KOPT-K1 (cell line): ENCODE measurements around the gene LGMN.
"Not testable (repeated sequence)": the region's sequence is repeated elsewhere in the genome, so short reads cannot be mapped to it uniquely, and the experiment has no call there.

ENCODE experiments used
- H3K27ac ChIP-seq: fragments of 200-600 bp; sonication (generic); 2 replicates; pipeline ENCODE4 v1.5.1; 2016; ENCODE audit warnings: antibody characterized with exemption, mild to moderate bottlenecking, low read depth, low read length; ENCODE audit not compliant: poor library complexity, severe bottlenecking
- H3K36me3 ChIP-seq: fragments of 200-600 bp; sonication (generic); 2 replicates; pipeline ENCODE4 v1.5.1; 2017; ENCODE audit warnings: antibody characterized with exemption, mild to moderate bottlenecking, low read length, moderate library complexity; ENCODE audit not compliant: insufficient read depth
- H3K9me3 ChIP-seq: fragments of 200-600 bp; sonication (generic); 2 replicates; pipeline ENCODE4 v1.5.1; 2017; ENCODE audit warnings: antibody characterized with exemption, low read length, mild to moderate bottlenecking; ENCODE audit not compliant: insufficient read depth, poor library complexity, severe bottlenecking

Gene LGMN

GRCh38 chr14:92724516-92725340, 23.7 kb downstream of the LGMN start:
- Histone ChIP-seq H3K27ac (no peak overlapping the region), H3K9me3 (no peaks in the 10 kb centered on the region), H3K36me3 (no peaks in the 10 kb centered on the region)

DNA sequence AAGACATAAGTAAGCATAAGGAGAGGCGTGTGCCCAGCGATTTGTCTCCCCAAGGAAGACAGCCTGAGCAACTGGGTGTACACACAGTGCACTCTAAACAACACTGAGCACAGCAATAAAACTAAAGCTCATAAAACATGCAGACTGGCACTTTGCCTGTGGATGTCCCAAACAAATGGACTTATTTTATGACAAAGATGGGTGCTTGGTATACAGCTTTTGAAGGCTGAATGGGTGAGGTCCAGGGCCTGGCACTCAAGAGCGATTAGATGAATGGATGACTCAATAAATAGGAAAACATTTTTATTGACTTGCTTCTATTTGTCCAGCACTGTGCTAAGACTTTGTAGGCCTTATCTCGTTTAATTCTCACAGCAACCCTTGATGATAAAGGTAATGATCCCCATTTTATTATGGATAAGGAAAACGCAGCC, 28.5 kb downstream of the LGMN start:
- no peak overlapping the region for H3K27ac ChIP-seq
- no peaks in the 10 kb centered on the region for H3K36me3 ChIP-seq
- no peaks in the 10 kb centered on the region for H3K9me3 ChIP-seq

DNA sequence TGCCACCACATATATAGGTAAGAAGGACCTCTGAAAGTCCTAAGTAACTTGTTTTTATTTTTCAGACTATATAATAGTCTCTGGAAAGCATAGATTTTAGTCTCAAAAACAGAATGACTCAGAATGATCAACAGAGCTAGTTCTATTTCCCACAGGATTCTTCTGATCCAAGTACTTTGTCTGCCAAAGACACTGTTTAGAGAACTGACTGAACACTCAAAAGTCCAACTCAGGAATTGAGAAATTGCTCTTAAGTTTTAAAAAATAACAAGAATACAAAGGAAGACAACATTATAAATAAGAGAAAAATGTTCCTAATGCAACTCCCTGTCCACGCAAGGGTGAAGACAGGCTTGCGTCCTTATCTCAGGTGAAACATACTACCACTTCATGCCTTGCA, 29.0 kb downstream of the LGMN start:
- Histone ChIP-seq H3K9me3 (no peaks in the 10 kb centered on the region), H3K27ac (no peak overlapping the region), H3K36me3 (no peaks in the 10 kb centered on the region)

DNA sequence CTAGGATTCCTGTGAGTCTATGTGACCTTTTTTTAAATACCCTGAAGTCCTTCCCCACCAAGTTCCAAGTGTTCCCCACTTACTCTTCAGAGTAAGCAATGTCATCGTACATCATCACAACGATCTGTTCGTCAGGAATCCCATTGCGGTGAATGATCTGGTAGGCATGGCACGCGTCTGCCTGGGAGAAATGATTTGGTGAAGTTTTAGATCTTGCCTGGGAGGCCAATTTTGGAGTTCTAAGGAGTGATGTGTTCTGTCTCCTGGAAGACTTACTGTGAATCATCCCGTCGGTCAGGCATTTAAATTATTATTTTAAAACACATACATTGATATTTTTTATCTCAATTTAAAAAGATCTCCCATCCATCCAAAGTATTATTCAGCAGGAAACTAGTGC, 29.8 kb downstream of the LGMN start:
- Histone ChIP-seq H3K36me3 (no peaks in the 10 kb centered on the region), H3K9me3 (no peaks in the 10 kb centered on the region), H3K27ac (no peak overlapping the region)

GRCh38 chr14:92717571-92718042, 30.8 kb downstream of the LGMN start:
- Histone ChIP-seq H3K9me3 (no peaks in the 10 kb centered on the region), H3K27ac (peak overlapping the region; percentile 13), H3K36me3 (no peaks in the 10 kb centered on the region)

DNA sequence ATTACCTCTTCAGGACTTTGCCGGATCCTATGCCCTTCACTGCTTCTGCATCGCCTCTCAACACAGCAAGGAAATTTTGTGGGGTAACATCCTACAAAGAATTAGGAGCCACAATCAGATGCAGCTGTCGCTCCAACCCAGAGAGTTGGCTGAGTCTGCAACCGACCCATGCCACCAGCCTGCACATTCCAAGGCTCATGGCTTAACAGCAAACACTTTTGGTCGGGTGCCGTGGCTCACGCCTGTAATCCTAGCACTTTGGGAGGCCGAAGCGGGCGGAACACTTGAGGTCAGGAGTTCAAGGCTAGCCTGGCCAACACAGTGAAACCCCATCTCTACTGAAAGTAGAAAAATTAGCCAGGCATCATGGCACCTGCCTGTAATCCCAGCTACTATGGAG, 32.3 kb downstream of the LGMN start:
- Histone ChIP-seq H3K36me3 (no peaks in the 10 kb centered on the region), H3K9me3 (no peaks in the 10 kb centered on the region), H3K27ac (no peak overlapping the region)

DNA sequence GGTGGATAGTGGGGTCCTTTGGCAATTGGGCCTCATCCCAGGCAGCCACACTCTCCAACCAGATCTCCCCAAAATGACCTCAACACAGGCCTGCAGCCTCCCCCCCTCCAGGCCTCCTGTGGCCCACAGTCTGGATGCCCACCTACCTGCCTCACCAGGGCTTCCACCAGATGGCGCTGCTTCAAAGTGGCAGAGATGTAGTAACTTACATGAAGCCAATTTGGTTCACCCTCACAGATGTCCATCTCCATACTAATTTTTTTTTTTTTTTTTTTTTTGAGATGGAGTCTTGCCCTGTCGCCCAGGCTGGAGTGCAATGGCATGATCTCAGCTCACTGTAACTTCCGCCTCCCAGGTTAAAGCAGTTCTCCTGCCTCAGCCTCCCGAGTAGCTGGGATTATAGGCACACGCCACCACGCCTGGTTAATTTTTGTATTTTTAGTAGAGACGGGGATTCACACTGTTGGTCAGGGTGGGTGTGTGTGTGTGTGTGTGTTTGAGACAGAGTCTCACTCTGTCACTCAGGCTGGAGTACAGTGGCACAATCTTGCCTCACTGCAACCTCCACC, 33.6 kb downstream of the LGMN start:
- not testable (repeated sequence) for H3K36me3 ChIP-seq, H3K9me3 ChIP-seq, H3K27ac ChIP-seq

DNA sequence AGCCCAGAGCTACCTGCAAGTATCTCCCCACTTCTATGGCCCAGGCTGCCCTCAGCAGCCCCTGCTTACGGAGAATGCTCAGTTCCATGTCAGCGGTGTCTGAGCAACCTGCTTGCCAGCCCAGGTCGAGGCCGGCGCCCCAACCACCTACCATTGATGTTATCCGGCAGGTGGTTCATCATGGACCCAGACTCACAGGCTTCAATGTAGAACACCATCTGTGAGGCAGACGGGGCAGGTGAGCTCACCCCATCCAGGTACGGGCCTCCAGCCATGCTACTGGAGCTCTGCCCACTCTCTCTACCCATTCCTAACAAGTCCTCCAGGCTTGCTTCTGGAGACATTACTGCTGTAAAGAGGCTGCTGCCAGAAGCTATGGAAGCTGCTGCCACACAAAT, 35.8 kb downstream of the LGMN start:
- H3K9me3 ChIP-seq, result no peaks in the 10 kb centered on the region
- no peaks in the 10 kb centered on the region for H3K36me3 ChIP-seq
- no peak overlapping the region for H3K27ac ChIP-seq

DNA sequence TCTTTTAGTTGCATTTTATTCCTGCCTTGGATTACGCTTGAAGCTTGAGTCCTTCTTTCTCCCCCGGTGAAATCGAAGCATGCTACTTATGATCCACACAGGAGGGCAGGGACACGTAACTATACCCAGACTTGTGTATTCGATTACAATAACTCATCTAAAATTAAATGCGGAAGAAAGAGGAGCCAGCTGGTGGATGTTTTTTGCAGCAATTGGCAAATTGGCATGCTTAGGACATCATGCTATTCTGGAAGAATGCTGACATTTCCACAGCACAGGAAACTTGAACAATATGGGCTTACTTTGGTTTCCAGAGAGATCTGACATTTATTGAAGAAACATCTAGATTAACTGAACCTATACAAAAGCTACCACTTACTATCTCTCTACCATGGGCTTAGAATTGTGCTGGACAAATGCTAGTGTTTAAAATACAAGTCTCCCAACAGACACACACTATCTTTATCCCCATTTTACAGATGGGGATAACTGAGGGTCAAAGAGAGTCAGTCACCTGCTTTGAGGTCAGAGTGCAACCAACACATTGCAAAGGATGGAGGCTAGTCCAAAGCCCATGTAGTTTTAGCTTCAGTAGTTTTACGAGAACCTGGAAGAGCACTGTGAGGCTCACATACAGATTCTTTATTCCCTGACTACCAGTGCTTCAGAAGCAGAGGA, 36.3 kb downstream of the LGMN start:
- Histone ChIP-seq H3K27ac (no peak overlapping the region), H3K9me3 (no peaks in the 10 kb centered on the region), H3K36me3 (no peaks in the 10 kb centered on the region)

- H3K9me3 ChIP-seq, result no peaks in the 10 kb centered on the region
- no peak overlapping the region for H3K27ac ChIP-seq
- H3K36me3 ChIP-seq, result no peaks in the 10 kb centered on the region
Measured at GRCh38 chr14:92710001-92710341, 38.5 kb downstream of the LGMN start.

- H3K36me3 ChIP-seq, result no peaks in the 10 kb centered on the region
- no peaks in the 10 kb centered on the region for H3K9me3 ChIP-seq
- no peak overlapping the region for H3K27ac ChIP-seq
Measured at GRCh38 chr14:92709340-92710000, 39.0 kb downstream of the LGMN start.

GRCh38 chr14:92706386-92706785, 42.0 kb downstream of the LGMN start:
- H3K36me3 ChIP-seq, result no peaks in the 10 kb centered on the region
- no peaks in the 10 kb centered on the region for H3K9me3 ChIP-seq
- no peak overlapping the region for H3K27ac ChIP-seq

- Histone ChIP-seq H3K27ac (no peak overlapping the region), H3K36me3 (no peaks in the 10 kb centered on the region)
Measured at GRCh38 chr14:92704821-92705220, 43.6 kb downstream of the LGMN start.

GRCh38 chr14:92704036-92704804, 44.2 kb downstream of the LGMN start:
- H3K36me3 ChIP-seq, result no peaks in the 10 kb centered on the region
- H3K27ac ChIP-seq, result no peak overlapping the region
- no peaks in the 10 kb centered on the region for H3K9me3 ChIP-seq

More at GRCh38 chr14:92704821-92705220, 43.6 kb downstream of the LGMN start:
- no peaks in the 10 kb centered on the region for H3K9me3 ChIP-seq
